A549 treated with RU486 at 1 μM for 4 hours (cell line): ENCODE measurements around the gene SCRN1. TPM values are rescaled to one million over a fixed set of nuclear protein-coding genes. Genes with fewer than 3 reads are reported as not detected.

Experiments
- total RNA-seq: library from RNA; stranded (reverse); fragments of 200-300 nt; extraction: Qiagen RNA extraction; gene quantifications from 5 replicates; pipeline ENCODE4 v1.2.3, GENCODE V29; 2022; ENCODE audit warnings: low read depth

The SCRN1 gene, protein sequence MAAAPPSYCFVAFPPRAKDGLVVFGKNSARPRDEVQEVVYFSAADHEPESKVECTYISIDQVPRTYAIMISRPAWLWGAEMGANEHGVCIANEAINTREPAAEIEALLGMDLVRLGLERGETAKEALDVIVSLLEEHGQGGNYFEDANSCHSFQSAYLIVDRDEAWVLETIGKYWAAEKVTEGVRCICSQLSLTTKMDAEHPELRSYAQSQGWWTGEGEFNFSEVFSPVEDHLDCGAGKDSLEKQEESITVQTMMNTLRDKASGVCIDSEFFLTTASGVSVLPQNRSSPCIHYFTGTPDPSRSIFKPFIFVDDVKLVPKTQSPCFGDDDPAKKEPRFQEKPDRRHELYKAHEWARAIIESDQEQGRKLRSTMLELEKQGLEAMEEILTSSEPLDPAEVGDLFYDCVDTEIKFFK
- total RNA-seq, result 48.4 to 71.5 TPM (median 66.4 TPM) in 5 replicates

DNA sequence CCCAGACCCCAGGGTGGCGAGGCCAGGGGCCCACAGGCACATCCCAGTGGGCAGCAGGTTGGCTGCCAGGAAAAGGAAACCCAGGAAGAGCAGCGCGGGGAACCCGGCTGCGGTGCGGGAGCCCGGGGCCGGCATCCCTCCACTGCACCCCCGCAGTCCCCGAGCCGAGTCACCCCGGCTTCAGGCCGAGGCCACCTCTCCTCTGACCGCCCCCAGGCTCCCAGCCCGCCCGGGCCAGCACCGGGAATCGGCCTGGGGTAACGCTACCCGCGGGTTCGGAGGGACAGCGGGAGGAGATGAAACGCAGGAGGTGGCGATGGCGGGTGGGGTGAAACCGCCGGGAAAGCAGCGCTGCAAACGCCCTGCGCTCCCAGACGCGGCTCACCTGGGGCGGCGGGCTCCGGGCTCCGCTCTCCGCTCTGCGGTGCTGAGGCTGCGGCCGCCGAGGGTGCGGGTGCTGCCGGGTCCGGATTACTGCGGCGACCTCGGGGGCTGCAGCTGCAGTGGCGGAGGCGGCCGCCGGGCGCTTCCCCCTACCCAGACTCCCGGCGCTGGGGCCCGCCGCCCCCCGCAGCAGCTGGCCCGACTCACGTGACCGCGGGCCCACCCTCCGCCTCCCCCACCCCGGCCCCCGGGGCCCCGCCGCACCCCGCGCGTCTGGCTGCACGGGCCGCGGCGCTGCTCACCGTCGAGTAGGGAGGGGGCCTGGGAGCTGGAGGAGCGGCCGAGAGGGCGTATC lies at the start of gene SCRN1:
TSS of gene SCRN1 (minus strand) at position 545 of the 739 bp plus-strand sequence. CDS start 20,734 bp downstream, outside the sequence.

DNA sequence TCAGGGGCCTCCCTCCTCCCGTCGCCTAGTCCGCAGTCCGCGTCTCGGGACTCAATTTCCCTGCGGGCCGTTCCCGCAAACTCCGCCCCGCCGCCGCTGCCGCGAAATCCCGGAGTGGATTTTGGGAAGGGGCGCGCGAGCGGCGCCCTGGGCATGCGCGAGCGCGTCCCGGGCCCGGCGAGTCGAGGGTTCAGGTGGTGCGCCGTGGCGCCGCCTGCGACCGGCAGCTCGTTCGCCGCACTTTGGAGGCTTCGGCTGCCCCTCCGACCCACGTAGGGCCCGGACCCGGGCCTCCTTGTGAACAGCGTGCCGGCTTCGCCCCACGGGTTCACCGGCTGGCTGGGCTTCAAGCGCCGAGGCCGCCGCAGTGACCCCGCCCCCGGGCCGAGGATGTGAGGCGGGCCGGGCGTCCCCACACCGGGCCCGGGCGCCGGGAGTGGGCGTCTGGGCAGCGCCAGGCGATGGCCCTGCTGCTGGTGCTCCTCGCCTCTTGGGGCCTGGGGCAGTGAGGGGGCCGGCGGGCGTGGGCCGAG lies 38.7 kb upstream of the SCRN1 start, which contains the start of gene PLEKHA8:
TSS of gene PLEKHA8 (plus strand) at position 197 of the 533 bp plus-strand sequence. CDS start 351 bp downstream, outside the sequence.

DNA sequence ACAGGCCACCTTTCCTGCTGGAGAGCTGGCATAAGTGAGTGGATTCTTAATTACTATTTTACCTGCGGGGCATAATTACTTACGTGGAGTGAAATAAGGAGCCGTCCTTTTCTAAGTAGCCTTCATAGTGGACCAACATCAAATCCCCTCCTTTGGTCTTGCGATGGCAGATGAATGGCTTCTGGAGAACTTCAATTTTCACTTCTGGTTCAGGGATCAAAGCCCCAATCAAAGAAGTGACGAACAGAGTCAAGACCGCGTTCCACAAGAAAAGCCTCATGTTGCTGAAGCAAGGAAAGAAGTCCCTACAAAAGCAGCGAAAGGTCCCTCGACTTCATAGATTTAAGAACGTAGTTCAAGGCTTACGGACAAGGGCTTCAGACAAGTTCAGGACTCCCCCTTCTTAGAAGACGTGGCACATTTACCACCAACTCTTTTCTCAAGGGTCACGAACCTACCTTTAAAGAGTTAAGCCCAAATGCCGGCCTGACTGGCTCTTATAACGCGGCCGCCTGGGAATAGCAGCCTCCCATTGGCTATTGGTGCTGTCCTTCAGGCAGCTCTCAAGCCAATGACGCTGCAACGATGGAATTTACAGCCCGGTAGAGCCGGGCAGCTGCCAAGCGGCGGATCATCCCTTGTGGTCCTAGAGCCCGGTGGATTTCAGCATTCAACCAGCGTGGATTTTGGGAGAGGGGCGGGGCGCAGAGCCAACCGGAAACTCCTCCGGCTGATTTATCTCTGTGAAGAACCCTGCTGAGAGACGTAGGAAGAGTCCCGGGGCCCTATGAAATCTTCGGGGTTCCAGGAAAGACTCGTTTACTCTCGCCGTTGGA lies 36.8 kb upstream of the SCRN1 start, which contains the start of gene FKBP14:
TSS of gene FKBP14 (minus strand) at position 474 of the 836 bp plus-strand sequence. CDS start at position 280, 194 bp downstream.

Other genes starting within 250 kb of the SCRN1 start
- gene WIPF3, start 183.3 kb downstream of the SCRN1 start, total RNA-seq, result 0.53 to 0.78 TPM (median 0.58 TPM) in 5 replicates
- gene FKBP14, start 36.9 kb upstream of the SCRN1 start, total RNA-seq, result 6.6 to 10.3 TPM (median 10.1 TPM) in 5 replicates
- gene PLEKHA8, start 38.6 kb upstream of the SCRN1 start, total RNA-seq, result 3.9 to 6.4 TPM (median 5.7 TPM) in 5 replicates
- gene MTURN, start 145.2 kb upstream of the SCRN1 start, total RNA-seq, result 4.1 to 5.9 TPM (median 4.7 TPM) in 5 replicates